Middle frontal gyrus (tissue), 1 donor: ENCODE data around the gene ZSCAN10.
"Not testable (repeated sequence)": the region's sequence is repeated elsewhere in the genome, so short reads cannot be mapped to it uniquely, and the experiment has no call there.

Experiments
- DNase-seq: peaks from one replicate; pipeline ENCODE4 v3.0.0-alpha.2; 2015; ENCODE audit warnings: low spot score; ENCODE audit errors: extremely low spot score

ZSCAN10 gene

DNA sequence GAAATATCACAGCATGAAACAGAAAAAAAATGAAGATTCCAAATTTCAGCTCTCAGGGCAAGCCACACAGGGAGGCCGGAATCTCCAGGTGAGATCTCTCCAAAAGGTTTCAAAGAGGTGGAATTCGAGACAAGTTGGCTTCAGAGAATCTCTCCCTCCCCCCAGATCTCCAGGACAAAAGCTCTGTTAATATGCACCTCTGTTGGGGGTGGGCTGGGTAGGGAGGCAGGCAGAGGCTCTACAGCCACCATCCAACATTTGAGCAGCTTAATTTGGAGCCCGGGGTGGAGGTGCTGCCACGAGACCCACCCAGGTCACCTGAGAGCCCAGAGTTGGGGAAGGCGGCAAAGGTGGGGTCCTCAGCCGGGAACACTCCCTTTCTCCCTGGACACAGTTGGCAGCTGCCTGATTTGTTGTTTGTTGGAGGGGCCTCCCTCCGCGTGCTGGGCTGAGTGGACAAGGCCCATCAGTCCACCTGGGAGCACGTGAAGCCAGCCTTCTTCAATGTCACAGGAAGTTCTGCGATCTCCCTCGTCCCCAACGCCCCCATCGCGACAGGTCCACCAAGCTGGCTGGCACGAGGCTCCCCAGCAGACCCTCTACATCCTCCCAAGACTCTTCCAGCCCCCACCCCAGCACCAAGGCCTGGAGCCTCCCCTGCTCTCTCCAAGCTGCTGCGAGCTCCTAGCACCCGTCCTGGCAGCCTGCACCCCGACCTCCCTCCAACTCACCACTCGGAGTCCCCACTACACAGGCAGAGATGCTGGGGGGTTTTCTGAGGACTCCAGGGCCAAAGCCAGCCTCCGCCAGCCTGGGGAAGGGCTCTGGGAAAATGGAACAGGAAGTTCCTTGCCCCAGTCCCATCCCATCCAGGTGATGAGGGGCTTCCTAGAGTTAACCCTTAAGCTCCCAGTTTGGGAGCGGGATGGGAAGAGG, at the start of gene ZSCAN10:
ZSCAN10 (minus strand) TSS at position 836 of the 936 bp plus-strand sequence. CDS start 6,357 bp downstream, outside the sequence.
- DNase-seq, result no peak

DNA sequence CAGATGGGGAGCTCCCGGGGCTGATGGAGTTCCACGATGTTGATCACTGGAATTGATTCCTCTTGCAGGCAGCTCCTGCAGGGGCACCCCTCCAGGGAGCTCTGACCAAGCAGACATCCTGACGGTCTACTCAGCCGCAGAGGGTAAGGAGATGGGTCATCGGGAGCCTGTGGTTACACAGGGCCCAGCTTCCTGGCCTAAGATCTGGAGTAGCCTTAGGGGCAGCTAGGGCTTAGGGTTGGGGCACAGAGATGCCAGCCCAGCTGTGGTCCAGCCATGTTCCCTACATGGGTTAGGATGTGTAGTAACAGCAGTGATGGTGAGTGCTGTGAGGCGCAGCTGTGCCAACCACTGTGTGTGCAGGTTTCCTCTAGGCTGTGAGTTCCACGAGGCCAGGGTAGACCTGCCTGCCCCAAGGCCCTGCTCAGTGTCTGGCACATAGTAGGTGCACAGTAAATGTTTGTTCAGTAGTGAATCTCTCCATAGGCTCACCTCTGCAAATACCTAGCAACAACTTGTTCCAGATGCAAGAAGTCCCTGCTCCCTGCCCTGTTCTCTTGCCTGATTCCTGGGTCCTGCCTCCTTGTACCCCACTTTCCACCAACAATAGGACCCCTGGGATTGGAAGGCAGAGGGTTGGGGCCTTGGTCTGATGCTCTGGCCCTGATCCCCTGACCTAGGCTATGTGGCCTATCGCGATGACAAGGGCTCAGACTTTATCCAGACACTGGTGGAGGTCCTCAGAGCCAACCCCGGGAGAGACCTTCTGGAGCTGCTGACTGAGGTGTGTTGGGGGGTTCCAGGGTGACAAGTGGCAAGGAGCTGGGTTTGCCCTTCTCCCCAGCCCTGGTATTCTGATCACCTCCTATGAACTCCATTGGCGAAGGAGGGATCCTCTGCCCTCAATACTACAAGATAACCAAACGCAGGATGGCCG, 49.4 kb upstream of the ZSCAN10 start:
- no peak for DNase-seq

DNA sequence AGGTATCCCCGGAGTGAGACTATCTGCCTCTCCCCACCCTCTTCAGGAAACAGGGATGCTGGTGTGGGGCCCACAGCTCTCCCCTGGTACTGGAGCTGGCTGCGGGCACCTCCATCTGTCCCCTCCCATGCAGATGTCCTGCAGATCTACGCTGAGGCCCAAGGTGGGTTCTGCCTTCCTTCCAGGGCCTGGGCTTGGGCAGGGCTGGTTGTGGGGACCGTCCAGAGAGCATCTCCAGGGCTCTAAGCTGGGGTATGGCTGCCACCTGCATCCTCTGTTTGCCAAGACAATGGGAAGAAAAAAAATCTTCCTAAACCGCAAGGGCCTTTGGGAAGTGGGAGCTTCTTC, 48.6 kb upstream of the ZSCAN10 start:
- DNase-seq, result no peak

DNA sequence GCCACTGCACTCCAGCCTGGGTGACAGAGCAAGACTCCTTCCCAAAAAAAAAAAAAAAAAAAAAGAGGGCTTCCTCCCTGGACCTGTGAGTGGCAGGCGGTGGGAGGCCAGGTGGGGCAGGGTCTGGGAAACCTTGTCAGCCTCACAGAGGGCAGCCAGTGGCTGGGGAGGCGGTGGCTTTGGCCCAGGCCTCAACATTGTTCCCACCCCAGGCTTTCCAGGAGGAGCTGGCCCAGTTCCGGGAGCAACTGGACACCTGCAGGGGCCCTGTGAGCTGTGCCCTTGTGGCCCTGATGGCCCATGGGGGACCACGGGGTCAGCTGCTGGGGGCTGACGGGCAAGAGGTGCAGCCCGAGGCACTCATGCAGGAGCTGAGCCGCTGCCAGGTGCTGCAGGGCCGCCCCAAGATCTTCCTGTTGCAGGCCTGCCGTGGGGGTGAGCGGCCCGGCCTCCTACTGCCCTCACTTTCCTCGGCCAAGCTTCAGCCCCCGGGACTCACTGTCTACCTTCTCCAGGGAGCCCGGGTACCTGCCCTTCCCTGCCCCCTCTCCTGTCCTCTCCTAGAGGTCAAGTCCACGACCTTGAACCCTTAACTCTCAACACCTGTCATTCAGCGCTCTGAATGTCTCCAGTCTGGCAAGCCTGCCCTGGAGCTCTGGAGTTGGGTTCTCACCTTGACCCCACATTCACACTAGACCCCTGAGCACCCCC, 48.1 kb upstream of the ZSCAN10 start:
- DNase-seq, result no peak

DNA sequence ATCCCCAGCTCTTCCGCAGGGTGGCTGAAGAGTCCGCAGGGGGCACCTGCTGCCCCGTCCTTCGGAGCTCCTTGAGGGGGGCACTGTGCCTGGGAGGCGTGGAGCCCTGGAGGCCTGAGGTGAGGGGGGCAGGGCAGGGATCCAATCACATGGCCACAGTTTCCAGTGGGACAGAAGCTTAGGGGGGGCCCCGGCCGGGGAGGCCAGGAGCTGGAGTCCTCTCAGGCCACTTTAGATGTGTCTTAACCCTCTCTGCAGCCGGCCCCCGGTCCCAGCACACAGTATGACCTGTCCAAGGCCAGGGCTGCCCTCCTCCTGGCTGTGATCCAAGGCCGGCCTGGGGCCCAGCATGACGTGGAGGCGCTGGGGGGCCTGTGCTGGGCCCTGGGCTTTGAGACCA, 46.6 kb upstream of the ZSCAN10 start:
- no peak for DNase-seq

DNA sequence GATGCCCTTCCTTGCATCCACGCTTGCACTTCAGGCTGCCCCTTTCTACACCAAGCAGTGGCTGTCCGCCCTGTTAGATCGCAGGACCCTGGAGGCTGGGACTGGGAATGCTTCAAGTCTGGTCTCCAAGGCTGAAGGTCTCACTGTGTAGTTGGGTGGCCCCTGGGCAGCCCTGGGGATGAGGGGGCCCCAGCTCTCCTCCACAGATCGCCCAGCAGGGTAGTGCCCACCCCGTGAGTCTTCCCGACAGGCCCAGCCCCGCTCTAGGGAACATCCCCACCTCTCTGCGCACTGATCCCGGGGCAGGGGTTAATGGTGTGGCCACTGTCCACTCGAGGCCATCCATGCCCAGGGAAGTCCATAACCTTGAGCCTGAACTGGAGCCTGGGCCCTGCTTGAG, 46.1 kb upstream of the ZSCAN10 start:
- no peak for DNase-seq

DNA sequence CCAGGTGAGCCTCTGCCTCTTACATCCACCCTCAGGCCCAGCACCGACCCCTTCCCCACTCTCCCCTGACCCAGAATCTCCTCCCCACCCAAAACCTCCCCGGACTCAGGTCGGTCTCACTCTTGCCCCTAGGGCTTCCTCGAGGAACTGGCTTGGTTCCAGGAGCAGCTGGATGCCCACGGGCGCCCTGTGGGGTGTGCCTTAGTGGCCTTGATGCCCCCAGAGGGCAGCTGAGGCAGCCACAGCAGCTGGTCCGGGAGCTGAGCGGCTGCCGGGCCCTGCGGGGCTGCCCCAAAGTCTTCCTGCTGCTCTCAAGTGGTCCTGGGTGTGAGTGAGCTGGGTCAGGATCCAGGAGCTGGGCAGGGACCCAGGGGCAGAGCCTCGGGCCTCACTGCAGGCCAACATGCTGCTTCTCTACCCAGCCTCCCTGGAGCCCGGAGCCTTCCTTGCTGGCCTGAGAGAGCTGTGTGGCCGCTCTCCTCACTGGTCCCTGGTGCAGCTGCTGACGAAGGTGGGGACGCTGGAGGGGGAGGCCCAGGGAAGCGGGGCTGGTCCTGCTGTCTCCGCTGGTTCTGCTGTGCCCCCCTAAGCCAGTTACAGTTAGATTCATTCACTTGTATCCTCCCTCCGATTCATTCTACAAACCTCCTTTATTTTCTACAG, 45.4 kb upstream of the ZSCAN10 start:
- no peak for DNase-seq

DNA sequence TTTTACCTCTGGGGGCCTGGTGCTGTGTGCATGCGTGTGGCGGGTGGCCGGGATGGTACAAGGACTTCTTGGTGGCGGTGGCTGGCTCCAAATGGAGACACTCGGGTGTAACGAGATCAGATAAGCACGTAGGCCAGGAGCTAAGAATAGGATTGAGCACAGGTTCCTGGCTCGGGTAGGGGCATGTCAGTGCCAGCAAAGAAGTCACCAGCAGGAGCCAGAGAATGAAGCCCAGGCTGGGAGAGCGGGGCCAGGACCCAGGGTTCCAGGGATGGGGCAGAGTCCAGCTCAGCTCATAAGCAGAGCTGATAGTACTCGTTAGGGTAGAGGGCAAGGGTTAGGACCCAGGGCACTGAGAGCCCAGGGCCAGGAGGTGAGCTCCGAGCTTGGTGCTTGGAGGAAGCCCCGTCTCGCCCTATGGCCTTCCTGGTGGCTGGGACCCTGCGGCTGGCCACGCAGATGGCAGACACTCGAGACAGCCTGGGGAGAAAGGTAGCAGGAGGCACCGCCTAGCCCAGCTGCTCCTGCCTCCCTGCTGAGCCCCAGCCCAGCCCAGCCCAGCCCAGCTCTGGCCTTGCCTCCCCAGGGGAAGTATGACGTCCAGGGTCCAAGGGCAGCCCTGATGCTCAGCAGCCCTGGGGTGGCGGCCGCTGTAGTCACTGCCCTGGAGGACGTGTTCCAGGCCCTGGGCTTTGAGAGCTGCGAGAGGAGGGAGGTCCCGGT, 44.7 kb upstream of the ZSCAN10 start:
- no peak for DNase-seq

DNA sequence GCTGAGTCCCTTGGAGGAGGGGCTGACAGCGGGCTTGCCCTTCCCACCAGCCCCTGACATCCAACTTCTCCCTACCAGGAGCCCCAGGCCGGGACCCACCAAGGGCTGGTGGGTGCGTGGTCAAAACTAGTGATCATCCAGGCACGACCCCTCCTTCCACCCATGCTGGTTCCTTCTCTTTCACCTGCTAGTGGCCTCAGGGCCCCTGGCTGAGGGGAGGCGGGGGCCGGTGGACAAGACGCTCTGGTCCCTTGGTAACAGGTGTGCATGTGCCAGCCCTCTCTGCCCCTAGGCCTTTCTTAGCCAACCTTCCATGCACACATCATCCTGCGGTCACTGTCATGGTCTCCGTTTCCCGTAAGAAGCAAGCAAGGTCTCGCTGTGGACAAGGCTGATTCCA, 44.1 kb upstream of the ZSCAN10 start:
- no peak for DNase-seq

DNA sequence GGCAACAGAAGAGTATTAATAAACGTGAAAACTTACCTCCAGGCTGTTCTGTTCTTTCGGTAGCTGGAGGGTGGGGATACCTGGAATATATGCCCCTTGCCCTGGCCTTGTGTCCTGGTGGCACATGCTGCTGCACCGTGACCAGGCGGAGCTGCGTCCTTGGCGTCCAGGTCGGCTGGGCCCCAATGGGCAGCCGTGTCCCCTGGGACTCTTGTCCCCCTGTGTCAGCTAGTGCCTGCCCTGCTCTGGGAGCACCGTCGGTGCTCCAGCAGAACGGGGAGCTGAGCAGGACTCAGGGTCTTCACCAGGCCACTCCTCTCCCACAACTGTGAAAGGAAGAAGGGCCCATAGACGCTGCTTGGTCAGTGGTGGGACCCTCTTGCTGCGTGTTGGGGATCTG, 43.7 kb upstream of the ZSCAN10 start:
- no peak for DNase-seq

DNA sequence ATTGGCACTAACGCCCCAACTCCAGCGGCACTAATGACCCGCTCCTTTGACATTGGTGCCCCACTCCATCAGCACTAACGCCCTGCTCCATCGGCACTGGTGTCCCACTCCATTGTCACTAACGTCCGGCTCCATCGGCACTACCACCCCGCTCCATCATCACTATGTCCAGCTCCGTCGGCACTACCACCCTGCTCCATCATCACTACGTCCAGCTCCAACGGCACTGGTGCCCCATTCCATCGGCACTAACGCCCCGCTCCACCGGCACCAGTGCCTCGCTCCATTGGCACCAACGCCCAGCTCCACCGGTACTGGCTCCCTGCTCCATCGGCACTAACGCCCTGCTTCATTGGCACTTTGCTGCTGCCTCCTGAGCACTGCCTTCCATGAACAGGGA, 43.2 kb upstream of the ZSCAN10 start:
- no peak for DNase-seq

DNA sequence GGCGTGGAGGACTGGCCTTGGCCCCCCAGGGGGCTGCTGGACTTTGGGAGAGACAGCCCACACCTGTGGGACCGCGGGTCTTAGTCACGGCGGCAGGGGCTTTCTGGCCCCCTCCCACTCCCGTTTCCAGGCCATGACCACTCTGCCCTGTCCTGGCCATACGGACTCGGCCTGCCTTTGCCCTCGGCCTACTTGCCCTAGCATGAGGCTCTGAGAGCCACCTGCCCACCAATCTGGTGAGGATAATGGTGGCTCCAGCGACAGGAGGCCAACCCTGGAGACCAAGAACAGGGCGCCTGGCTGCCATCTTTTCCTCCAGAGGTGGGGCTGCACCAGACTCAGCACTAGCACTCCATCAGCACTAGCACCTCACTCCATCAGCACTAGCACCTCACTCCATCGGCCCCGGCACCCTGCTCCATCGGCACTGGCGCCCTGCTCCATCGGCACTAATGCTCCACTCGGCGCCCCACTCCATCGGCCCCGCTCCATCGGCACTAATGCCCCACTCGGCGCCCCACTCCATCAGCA, 42.8 kb upstream of the ZSCAN10 start:
- no peak for DNase-seq

DNA sequence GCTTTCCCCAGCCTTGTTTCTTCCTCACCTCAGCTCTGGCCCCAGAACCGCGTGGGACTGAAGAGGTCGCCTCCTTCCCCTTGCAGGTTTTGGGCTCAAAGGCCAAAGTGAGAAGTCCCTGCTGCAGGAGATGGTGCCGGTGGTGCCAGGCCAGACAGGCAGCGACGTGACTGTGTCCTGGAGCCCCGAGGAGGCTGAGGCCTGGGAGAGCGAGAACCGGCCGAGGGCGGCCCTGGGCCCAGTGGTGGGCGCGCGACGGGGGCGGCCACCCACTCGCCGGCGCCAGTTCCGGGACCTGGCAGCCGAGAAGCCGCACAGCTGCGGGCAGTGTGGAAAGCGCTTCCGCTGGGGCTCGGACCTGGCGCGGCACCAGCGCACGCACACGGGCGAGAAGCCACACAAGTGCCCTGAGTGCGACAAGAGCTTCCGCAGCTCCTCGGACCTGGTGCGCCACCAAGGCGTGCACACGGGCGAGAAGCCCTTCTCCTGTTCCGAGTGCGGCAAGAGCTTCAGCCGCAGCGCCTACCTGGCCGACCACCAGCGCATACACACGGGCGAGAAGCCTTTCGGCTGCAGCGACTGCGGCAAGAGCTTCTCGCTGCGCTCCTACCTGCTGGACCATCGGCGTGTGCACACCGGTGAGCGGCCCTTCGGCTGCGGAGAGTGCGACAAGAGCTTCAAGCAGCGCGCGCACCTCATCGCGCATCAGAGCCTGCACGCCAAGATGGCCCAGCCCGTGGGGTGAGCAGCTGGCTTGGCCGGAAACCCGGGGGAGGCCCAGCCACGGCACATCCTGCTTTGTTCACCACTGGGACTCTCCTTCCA, 41.7 kb upstream of the ZSCAN10 start:
- no peak for DNase-seq

DNA sequence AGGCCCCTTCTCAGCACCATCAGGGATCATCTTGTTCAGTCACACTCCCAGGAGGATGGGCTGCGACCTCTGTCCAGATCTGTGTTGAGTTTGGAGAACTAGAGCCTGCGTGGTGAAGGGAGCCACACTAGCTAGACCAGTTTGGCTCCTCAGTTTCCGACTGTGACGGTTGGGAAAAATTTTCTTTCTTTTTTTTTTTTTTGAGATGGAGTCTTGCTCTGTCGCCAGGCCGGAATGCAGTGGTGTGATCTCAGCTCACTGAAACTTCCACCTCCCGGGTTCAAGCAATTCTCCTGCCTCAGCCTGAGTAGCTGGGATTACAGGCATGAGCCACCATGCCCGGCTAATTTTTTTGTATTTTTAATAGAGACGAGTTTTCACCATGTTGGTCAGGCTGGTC, 40.5 kb upstream of the ZSCAN10 start:
- DNase-seq, result not testable (repeated sequence)

DNA sequence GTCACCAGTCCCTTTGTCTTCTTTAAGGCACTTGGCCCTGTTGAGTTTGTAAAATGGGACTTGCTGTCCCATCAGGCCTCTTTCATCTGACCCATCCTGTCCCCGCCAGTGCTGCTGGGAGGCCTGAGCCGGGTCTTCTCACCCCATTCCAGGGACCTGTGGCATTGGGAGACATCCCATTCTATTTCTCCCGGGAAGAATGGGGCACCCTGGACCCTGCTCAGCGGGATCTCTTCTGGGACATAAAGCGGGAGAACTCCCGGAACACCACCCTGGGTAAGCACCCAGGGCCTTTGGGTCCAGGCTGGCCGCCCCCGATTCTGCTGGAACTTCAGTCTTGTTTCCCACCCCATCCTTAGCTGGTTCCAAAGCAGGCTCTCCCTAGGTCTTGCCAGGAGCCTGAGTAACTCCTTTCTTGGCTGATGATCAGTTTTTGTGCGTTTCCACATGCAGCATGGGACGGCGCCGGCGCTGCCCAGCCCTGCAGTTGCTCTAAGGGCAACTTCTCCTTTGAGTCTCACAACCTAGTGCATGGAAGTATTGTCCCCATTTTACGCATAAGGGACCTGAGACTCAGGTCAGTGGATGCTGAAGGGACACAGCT, 39.8 kb upstream of the ZSCAN10 start:
- no peak for DNase-seq

DNA sequence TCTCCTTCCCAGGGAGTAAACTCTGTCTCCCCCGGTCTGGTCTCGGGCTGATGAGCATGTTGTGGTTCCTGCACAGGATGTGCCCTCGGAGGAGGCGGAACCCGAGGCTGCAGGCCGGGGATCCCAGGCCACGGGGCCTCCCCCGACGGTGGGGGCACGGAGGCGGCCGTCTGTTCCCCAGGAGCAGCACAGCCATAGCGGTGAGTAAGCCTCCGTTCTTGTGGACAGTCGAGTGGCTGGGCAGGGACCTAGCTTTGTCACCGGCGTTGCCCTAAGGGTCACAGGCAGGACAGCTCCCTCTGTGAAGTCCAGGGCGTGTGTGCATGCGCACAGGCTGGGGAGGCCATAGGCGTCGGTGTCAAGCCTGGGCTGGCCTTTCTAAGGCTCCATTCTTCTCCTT, 39.2 kb upstream of the ZSCAN10 start:
- no peak for DNase-seq

DNA sequence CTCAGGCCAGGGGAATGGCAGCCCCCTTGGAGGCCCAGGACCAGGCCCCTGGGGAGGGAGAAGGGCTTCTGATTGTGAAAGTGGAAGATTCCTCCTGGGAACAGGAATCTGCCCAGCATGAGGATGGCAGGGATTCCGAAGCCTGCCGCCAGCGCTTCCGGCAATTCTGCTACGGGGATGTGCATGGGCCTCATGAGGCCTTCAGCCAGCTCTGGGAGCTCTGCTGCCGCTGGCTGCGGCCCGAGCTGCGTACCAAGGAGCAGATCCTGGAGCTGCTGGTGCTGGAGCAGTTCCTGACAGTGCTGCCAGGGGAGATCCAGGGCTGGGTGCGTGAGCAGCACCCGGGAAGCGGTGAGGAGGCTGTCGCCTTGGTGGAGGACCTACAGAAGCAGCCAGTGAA, 38.2 kb upstream of the ZSCAN10 start:
- DNase-seq, result no peak

DNA sequence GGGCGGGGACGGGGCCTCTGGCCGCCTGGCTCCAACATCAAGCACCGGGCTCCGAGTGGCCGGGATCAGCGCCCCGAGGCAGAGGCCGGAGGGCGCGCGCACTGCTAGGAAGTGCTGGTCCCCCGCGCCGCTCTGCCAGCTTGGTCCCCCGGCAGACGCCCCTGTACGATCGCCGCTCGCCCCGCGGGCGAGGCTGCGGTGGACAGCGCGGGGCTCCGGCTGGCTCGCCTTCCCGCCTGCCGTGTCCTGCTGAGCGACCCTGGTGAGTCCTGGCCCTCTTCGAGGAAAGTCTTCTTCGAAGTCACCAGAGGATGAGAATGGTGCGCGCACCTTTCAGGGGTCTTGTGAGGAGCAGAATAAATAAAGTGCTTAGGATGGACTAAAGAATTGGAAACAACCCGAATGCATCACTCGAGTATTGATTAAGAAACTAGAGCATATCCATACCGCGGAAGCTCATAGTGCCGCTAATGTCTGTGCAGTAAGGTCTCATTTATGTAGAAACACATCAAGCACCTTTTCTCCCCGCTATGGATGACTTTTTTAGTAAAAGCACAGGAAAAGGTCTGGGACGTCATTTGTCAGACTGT, 36.1 kb upstream of the ZSCAN10 start:
- DNase-seq, result no peak
